GM12878 (cell line): ENCODE measurements around the gene SLC38A2. TPM values are rescaled to one million over a fixed set of nuclear protein-coding genes. Genes with fewer than 3 reads are reported as not detected.

Experiments
- ATAC-seq: fragments of 200-7000 bp; cut with Tn5 transposase; 3 replicates; pipeline ENCODE4 v1.9.1; 2020; ENCODE audit warnings: mild to moderate bottlenecking, moderate library complexity
- BruUV-seq: library from RNA; stranded (reverse); fragments of 400-500 nt; replicated peaks from 2 replicates; lab custom pipeline; 2021; lab: Mats Ljungman, UMichigan
- CTCF ChIA-PET: fragments of 300-600 bp; sonication (Branson Sonifier 250); formaldehyde crosslinking; extraction: SDS; loops from one replicate; lab custom pipeline; 2021; ENCODE audit warnings: inconsistent platforms; lab: Yijun Ruan, JAX
- POLR2A ChIA-PET: fragments of 350-600 bp; formaldehyde crosslinking; extraction: SDS; loops from one replicate; lab custom pipeline; 2021; ENCODE audit warnings: inconsistent platforms; lab: Charles Lee
- RAD21 ChIA-PET: fragments of 300-600 bp; sonication (Branson Sonifier 250); formaldehyde crosslinking; loops from one replicate; lab custom pipeline; 2023; ENCODE audit warnings: antibody characterized with exemption; ENCODE audit not compliant: unreplicated experiment; lab: Charles Lee
- SMC1A ChIA-PET: fragments of 300-600 bp; sonication (Branson Sonifier 250); formaldehyde crosslinking; loops from one replicate; lab custom pipeline; 2023; ENCODE audit not compliant: unreplicated experiment, uncharacterized antibody; lab: Charles Lee
- DNase-seq: peaks from one replicate; pipeline ENCODE4 v3.0.0-alpha.2; 2011; ENCODE audit warnings: low read depth, low spot score
- FAIRE-seq: peaks from 3 replicates; lab custom pipeline; 2011; peaks lifted over from hg19 to GRCh38; lab: Jason Lieb, UNC
- H2AFZ ChIP-seq: 2 replicates; pipeline ENCODE4 v1.6.0; 2011; ENCODE audit warnings: low read depth, low read length, control low read depth; ENCODE audit not compliant: control insufficient read depth
- H3K27ac ChIP-seq: 2 replicates; pipeline ENCODE4 v1.5.1; 2011; ENCODE audit warnings: control low read depth; ENCODE audit not compliant: control insufficient read depth, insufficient read depth
- H3K27me3 ChIP-seq, 2 experiments: replicated peaks in 1 of 2; 2 replicates each; pipeline versions ENCODE4 v1.6.0 to v1.6.1; 2011; ENCODE audit warnings: low read length in 1 of 2; ENCODE audit not compliant: control insufficient read depth in 2 of 2, insufficient read depth in 2 of 2
- H3K36me3 ChIP-seq, 2 experiments: 2 replicates each; pipeline ENCODE4 v1.5.1; 2011; ENCODE audit warnings: low read length in 1 of 2; ENCODE audit not compliant: control insufficient read depth in 2 of 2, insufficient read depth in 2 of 2
- H3K4me1 ChIP-seq: 2 replicates; pipeline ENCODE4 v1.6.1; 2011; ENCODE audit warnings: mild to moderate bottlenecking, low read length, moderate library complexity, mixed read lengths; ENCODE audit not compliant: control insufficient read depth, insufficient read depth
- H3K4me2 ChIP-seq: 2 replicates; pipeline ENCODE4 v1.6.0; 2011; ENCODE audit warnings: control low read depth; ENCODE audit not compliant: control insufficient read depth, insufficient read depth
- H3K4me3 ChIP-seq: fragments of 200-600 bp; sonication (generic); 2 replicates; pipeline ENCODE4 v1.5.1; 2016
- H3K79me2 ChIP-seq: 2 replicates; pipeline ENCODE4 v1.6.0; 2011; ENCODE audit warnings: low read length; ENCODE audit not compliant: control insufficient read depth, insufficient read depth
- H3K9ac ChIP-seq: 2 replicates; pipeline ENCODE4 v1.8.0; 2011; ENCODE audit warnings: low read length, control low read depth, mixed read lengths; ENCODE audit not compliant: control insufficient read depth, insufficient read depth
- H3K9me3 ChIP-seq: replicated peaks from 3 replicates; pipeline ENCODE4 v1.5.1; 2011; ENCODE audit warnings: mild to moderate bottlenecking, low read length; ENCODE audit not compliant: control insufficient read depth, insufficient read depth
- H4K20me1 ChIP-seq: 2 replicates; pipeline ENCODE4 v1.6.0; 2011; ENCODE audit not compliant: control insufficient read depth, insufficient read depth
- BHLHE40 ChIP-seq, 2 experiments: fragments of 450-650 bp in 1 of 2; IDR thresholded peaks; 2 replicates each; pipeline ENCODE4 v1.6.1; 2011 to 2017; ENCODE audit warnings: low read depth in 2 of 2, borderline replicate concordance in 1 of 2, improper control_type of control experiment in 1 of 2, low read length in 1 of 2, mild to moderate bottlenecking in 1 of 2
- CBFB ChIP-seq: IDR thresholded peaks from 2 replicates; pipeline ENCODE4 v1.6.1; 2016; ENCODE audit warnings: antibody characterized with exemption, low read depth
- HSF1 ChIP-seq: fragments of 150-350 bp; IDR thresholded peaks from 2 replicates; pipeline ENCODE4 v1.6.1; 2014; ENCODE audit warnings: mild to moderate bottlenecking, low read depth, low read length
- IRF4 ChIP-seq: IDR thresholded peaks from 2 replicates; pipeline ENCODE4 v1.6.1; 2011; ENCODE audit warnings: low read depth, low read length
- LARP7 ChIP-seq: fragments of 450-650 bp; IDR thresholded peaks from 2 replicates; pipeline ENCODE4 v1.6.1; 2017; ENCODE audit warnings: mild to moderate bottlenecking
- MEF2A ChIP-seq: IDR thresholded peaks from 2 replicates; pipeline ENCODE4 v1.6.1; 2011; ENCODE audit warnings: low read depth, mild to moderate bottlenecking, low read length, moderate library complexity; ENCODE audit not compliant: insufficient read depth
- MTA3 ChIP-seq: IDR thresholded peaks from 2 replicates; pipeline ENCODE4 v1.6.1; 2012; ENCODE audit warnings: low read length, inconsistent platforms, borderline replicate concordance
- TBL1XR1 ChIP-seq: IDR thresholded peaks from 2 replicates; pipeline ENCODE4 v1.6.1; 2012; ENCODE audit warnings: low read depth, low read length, improper control_type of control experiment
- TCF12 ChIP-seq: IDR thresholded peaks from 2 replicates; pipeline ENCODE4 v1.6.1; 2011; ENCODE audit warnings: low read depth, mild to moderate bottlenecking, low read length
- WGBS: methylation state at CpG from one replicate; pipeline ENCODE4 v1.1.6; 2016; ENCODE audit warnings: low lambda C conversion rate; ENCODE audit not compliant: insufficient replicate concordance, insufficient coverage; ENCODE audit errors: missing lambda C conversion rate; 5-methylcytosine and 5-hydroxymethylcytosine counted together
- in situ Hi-C: fragments of 300-500 bp; cut with MboI; formaldehyde crosslinking; loops from 9 replicates; pipeline ENCODE4 v1.14.3; 2018; ENCODE audit warnings: mixed read lengths
- intact Hi-C: fragments of 100-400 bp; cut with micrococcal nuclease; formaldehyde crosslinking; loops from one replicate; pipeline ENCODE4 v1.14.2; 2022; ENCODE audit not compliant: unreplicated experiment
- polyA plus RNA-seq, 11 experiments: library from polyadenylated mRNA; depleted of rRNA in 4 of 11; unstranded in 6 of 11; stranded (reverse) in 5 of 11; fragments of >200 nt; fragmentation: Nextera tagmentation in 4 of 11; fragmentation: Illumina TruSeq in 1 of 11; extraction: Ambion mirVana in 4 of 11; extraction: Trizol in 1 of 11; gene quantifications; 1 replicate in 1 of 11; 2 replicates in 10 of 11; pipeline versions ENCODE4 v1.2.1 to v1.2.3, GENCODE V29; 2011 to 2016; ENCODE audit warnings: inconsistent platforms in 2 of 11, missing spikeins in 2 of 11, low read depth in 1 of 11
- total RNA-seq, 4 experiments: library from RNA; depleted of rRNA in 3 of 4; stranded (reverse); fragments of >200 nt in 3 of 4; fragmentation: Illumina TruSeq in 1 of 4; extraction: Trizol in 1 of 4; gene quantifications; 2 replicates each; pipeline versions ENCODE4 v1.2.1 to v1.2.3, GENCODE V29; 2013 to 2021
- TF ChIP-seq, protein P1 (sequence below): fragments of 450-650 bp; IDR thresholded peaks from 2 replicates; pipeline ENCODE4 v1.6.1; 2014; ENCODE audit warnings: mild to moderate bottlenecking
- TF ChIP-seq, protein P2 (sequence below): fragments of 450-650 bp; formaldehyde crosslinking; IDR thresholded peaks from 2 replicates; pipeline ENCODE4 v1.4.0; 2022; ENCODE audit warnings: mild to moderate bottlenecking, moderate library complexity
- TF ChIP-seq, protein P3 (sequence below): IDR thresholded peaks from 2 replicates; pipeline ENCODE4 v1.6.1; 2011; ENCODE audit warnings: low read depth, mild to moderate bottlenecking, low read length, moderate library complexity, borderline replicate concordance; ENCODE audit errors: extremely low read depth

Gene SLC38A2
- total and polyA plus RNA-seq, 10 of the 15 experiments (the other 5 are each of a cell fraction or from before 2014, with no cell fraction given): 36.2 to 118 (median 79.8) TPM

DNA sequence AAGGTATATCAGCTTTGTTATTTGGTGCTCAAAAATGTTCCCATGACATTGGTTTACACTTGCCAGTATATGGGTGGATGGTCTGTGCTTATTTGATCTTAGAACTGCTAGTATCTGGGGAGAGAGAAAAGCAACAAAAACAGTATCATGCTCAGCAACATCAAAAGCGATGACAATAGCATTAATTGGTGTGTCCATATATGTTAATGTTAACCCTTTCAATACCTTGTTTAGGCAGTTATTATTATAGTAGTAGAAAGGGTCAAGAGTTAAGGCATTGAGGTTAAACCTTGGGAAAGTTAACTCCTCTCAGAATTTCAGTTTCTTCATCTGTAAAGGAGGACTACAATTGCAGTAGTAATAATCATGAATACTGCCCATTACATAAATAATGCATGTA, 37.4 kb upstream of the SLC38A2 start:
- H4K20me1 ChIP-seq: no peaks in the 10 kb centered on the region
- no peak overlapping the region for H3K4me2 ChIP-seq
- TF ChIP-seq BHLHE40 (IDR thresholded peaks at IDR 0.05; ENCODE audit: borderline replicate concordance in 1 of 2, low read depth in 2 of 2, low read length in 1 of 2): no peak
- TF ChIP-seq, protein P1, sequence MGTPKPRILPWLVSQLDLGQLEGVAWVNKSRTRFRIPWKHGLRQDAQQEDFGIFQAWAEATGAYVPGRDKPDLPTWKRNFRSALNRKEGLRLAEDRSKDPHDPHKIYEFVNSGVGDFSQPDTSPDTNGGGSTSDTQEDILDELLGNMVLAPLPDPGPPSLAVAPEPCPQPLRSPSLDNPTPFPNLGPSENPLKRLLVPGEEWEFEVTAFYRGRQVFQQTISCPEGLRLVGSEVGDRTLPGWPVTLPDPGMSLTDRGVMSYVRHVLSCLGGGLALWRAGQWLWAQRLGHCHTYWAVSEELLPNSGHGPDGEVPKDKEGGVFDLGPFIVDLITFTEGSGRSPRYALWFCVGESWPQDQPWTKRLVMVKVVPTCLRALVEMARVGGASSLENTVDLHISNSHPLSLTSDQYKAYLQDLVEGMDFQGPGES: no peak
- TF ChIP-seq TCF12: no peak
- no peak for TF ChIP-seq TBL1XR1
- no peak for TF ChIP-seq CBFB
- TF ChIP-seq, protein P2, sequence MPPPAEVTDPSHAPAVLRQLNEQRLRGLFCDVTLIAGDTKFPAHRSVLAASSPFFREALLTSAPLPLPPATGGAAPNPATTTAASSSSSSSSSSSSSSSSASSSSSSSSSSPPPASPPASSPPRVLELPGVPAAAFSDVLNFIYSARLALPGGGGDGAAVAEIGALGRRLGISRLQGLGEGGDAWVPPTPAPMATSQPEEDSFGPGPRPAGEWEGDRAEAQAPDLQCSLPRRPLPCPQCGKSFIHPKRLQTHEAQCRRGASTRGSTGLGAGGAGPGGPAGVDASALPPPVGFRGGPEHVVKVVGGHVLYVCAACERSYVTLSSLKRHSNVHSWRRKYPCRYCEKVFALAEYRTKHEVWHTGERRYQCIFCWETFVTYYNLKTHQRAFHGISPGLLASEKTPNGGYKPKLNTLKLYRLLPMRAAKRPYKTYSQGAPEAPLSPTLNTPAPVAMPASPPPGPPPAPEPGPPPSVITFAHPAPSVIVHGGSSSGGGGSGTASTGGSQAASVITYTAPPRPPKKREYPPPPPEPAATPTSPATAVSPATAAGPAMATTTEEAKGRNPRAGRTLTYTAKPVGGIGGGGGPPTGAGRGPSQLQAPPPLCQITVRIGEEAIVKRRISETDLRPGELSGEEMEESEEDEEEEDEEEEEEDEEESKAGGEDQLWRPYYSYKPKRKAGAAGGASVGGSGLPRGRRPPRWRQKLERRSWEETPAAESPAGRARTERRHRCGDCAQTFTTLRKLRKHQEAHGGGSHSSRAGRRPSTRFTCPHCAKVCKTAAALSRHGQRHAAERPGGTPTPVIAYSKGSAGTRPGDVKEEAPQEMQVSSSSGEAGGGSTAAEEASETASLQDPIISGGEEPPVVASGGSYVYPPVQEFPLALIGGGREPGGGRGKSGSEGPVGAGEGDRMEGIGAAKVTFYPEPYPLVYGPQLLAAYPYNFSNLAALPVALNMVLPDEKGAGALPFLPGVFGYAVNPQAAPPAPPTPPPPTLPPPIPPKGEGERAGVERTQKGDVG (CRISPR knock-in tag): no peak
- no peak for TF ChIP-seq LARP7
- TF ChIP-seq MTA3: no peak
- TF ChIP-seq, protein P3, sequence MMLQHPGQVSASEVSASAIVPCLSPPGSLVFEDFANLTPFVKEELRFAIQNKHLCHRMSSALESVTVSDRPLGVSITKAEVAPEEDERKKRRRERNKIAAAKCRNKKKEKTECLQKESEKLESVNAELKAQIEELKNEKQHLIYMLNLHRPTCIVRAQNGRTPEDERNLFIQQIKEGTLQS: no peak
- no peak for TF ChIP-seq HSF1
- no peak for TF ChIP-seq IRF4
- no peak for TF ChIP-seq MEF2A
- no peaks in the 10 kb centered on the region for H3K27me3 ChIP-seq
- RAD21 ChIA-PET: interaction anchor here (1.0 kb wide), 1 partner anchor 19 kb away, joined by 3 read pairs; no protein-coding TSS in a partner anchor
- SMC1A ChIA-PET: interaction anchor here (1.0 to 2.2 kb wide), 3 partner anchors 17 to 32 kb away, joined by 4 to 6 read pairs (median 5); no protein-coding TSS in a partner anchor
- in situ Hi-C loops (no loop called here), intact Hi-C loops (no loop called here)
- CTCF ChIA-PET: no interaction called here
- ATAC-seq (no peak), FAIRE-seq (no peak), DNase-seq (no peak)
- POLR2A ChIA-PET: interaction anchor here (1.2 kb wide), 2 partner anchors 12 to 20 kb away, joined by 3 read pairs; no protein-coding TSS in a partner anchor
- no peak overlapping the region for H2AFZ ChIP-seq
- H3K9ac ChIP-seq: no peak overlapping the region
- no peaks in the 10 kb centered on the region for H3K79me2 ChIP-seq
- H3K36me3 ChIP-seq: no peaks in the 10 kb centered on the region
- BruUV-seq: no TSS peak
- WGBS: 97% methylated on average over 1 of the region's 1 CpG
- no peak overlapping the region for H3K27ac ChIP-seq
- H3K4me3 ChIP-seq: no peak overlapping the region
- H3K4me1 ChIP-seq: no peaks in the 10 kb centered on the region
- peaks cover 3% of the 10 kb centered on the region for H3K9me3 ChIP-seq
